ENCODE measurements around the gene REEP5. TPM values are rescaled to one million over a fixed set of nuclear protein-coding genes. Genes with fewer than 3 reads are reported as not detected.
A peak's percentile ranks its signal among the peaks of the same experiment; 100 is the strongest.
"Not testable (repeated sequence)": the region's sequence is repeated elsewhere in the genome, so short reads cannot be mapped to it uniquely, and the experiment has no call there.

The REEP5 gene
- total and polyA plus RNA-seq, 4 experiments from 2014 or later: 55.6 to 117 (median 87.0) TPM

DNA sequence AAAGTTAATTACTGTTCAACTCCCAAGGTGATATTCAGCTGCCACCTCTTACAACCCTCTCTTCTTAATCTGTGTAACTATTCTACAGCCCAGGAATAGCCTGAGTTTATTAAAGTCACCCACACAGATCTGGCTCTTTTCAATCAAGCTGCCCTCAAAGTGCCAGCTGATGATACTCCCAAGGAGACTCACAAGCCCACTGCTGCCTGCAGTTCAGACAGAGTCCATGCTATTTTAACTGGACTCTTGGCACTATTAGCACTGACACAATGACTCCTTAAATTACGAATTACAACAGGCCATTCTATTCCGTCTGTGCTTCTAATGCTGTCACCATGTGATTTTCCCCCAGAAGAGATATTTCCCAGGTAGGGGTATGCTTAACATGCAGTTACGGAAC lies 26.3 kb downstream of the REEP5 start:
- Mint-ChIP-seq H3K4me3 (no peak overlapping the region), H3K27me3 (no peaks in the 10 kb centered on the region), H3K9me3 (peaks cover 0 to 2% (median 0%) of the 10 kb centered on the region in 8 donors), H3K36me3 (peaks cover 36 to 59% of the 10 kb centered on the region in 2 donors), H3K27ac (peak overlapping the region in 5 of 7 donors; percentile 20 to 68 (median 32)), H3K4me1 (peaks cover 21 to 28% (median 25%) of the 10 kb centered on the region in 4 donors)
- no peak for DNase-seq
- no peaks in the 10 kb centered on the region for H3K27me3 ChIP-seq (ENCODE audit: insufficient read depth, low read length)
- POLR2A ChIA-PET (ENCODE audit: partially characterized antibody): no interaction called here
- no peak overlapping the region for H3K4me3 ChIP-seq (ENCODE audit: low read length in 2 of 2)
- no peaks in the 10 kb centered on the region for H3K4me1 ChIP-seq (ENCODE audit: insufficient read depth, low read length)
- H3K36me3 ChIP-seq (ENCODE audit: insufficient read depth, low read length): peaks cover 16% of the 10 kb centered on the region
- intact Hi-C loops (cut with micrococcal nuclease): no loop called here
- H3K9me3 ChIP-seq (ENCODE audit: control insufficient read depth in 1 of 2, low read length in 2 of 2): no peaks in the 10 kb centered on the region
- CTCF ChIA-PET (ENCODE audit: partially characterized antibody): interaction anchor here (0.8 to 2.3 kb wide), 5 partner anchors 17 to 215 kb away, joined by 3 to 7 read pairs (median 3); no protein-coding TSS in a partner anchor
- H3K27ac ChIP-seq (ENCODE audit: low read depth, low read length): no peak overlapping the region

DNA sequence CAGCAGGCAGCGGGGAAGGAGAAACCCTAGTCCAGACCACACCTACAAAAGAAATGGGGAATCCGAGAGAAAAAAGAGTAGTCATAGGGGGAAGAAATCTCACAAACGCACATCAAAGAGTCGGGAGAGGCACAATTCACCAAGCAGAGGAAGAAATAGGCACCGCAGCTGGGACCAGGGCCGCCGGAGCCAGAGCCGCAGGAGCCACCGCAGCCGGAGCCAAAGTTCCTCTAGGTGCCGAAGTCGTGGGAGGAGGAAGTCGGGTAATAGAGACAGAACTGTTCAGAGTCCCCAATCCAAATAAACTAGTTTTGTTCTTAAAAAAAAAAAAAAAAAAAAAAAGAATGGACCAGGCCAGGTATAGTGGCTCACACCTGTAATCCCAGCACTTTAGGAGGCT lies 29.3 kb downstream of the REEP5 start:
- no peaks in the 10 kb centered on the region for H3K27me3 ChIP-seq (ENCODE audit: insufficient read depth, low read length)
- Mint-ChIP-seq H3K27ac (peak overlapping the region in 3 of 7 donors; percentile 57 to 70 (median 64)), H3K4me3 (no peak overlapping the region), H3K36me3 (peaks cover 32 to 46% of the 10 kb centered on the region in 2 donors), H3K9me3 (peaks cover 0 to 2% (median 0%) of the 10 kb centered on the region in 8 donors), H3K4me1 (peaks cover 28 to 39% (median 31%) of the 10 kb centered on the region in 4 donors), H3K27me3 (no peaks in the 10 kb centered on the region)
- H3K9me3 ChIP-seq (ENCODE audit: control insufficient read depth in 1 of 2, low read length in 2 of 2): no peaks in the 10 kb centered on the region
- CTCF ChIA-PET (ENCODE audit: partially characterized antibody): interaction anchor here (1.1 kb wide), 1 partner anchor 20 kb away, joined by 3 read pairs; no protein-coding TSS in a partner anchor
- intact Hi-C loops (cut with micrococcal nuclease): no loop called here
- H3K27ac ChIP-seq (ENCODE audit: low read depth, low read length): no peak overlapping the region
- H3K4me3 ChIP-seq (ENCODE audit: low read length in 2 of 2): no peak overlapping the region
- POLR2A ChIA-PET (ENCODE audit: partially characterized antibody): no interaction called here
- no peak for DNase-seq
- H3K36me3 ChIP-seq (ENCODE audit: insufficient read depth, low read length): peaks cover 16% of the 10 kb centered on the region
- peaks cover 13% of the 10 kb centered on the region for H3K4me1 ChIP-seq (ENCODE audit: insufficient read depth, low read length)

DNA sequence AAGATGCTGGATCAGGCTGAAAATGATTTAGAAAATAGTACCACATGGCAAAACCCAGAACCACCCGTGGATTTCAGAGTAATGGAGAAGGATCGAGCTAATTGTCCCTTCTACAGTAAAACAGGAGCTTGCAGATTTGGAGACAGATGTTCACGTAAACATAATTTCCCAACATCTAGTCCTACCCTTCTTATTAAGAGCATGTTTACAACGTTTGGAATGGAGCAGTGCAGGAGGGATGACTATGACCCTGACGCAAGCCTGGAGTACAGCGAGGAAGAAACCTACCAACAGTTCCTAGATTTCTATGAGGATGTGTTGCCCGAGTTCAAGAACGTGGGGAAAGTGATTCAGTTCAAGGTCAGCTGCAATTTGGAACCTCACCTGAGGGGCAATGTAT lies 30.0 kb downstream of the REEP5 start:
- ChIA-PET CTCF (ENCODE audit: partially characterized antibody) (interaction anchor here (1.1 to 1.2 kb wide), 2 partner anchors 14 to 44 kb away, joined by 3 to 5 read pairs; no protein-coding TSS in a partner anchor), POLR2A (ENCODE audit: partially characterized antibody) (interaction anchor here (0.5 to 1.4 kb wide), 2 partner anchors 13 to 24 kb away, joined by 3 read pairs; no protein-coding TSS in a partner anchor)
- H3K9me3 ChIP-seq (ENCODE audit: control insufficient read depth in 1 of 2, low read length in 2 of 2); H3K9me3 Mint-ChIP-seq; H3K27me3 ChIP-seq (ENCODE audit: insufficient read depth, low read length); H3K4me3 Mint-ChIP-seq; intact Hi-C loops (cut with micrococcal nuclease); DNase-seq; H3K27me3 Mint-ChIP-seq; H3K27ac ChIP-seq (ENCODE audit: low read depth, low read length); H3K4me3 ChIP-seq (ENCODE audit: low read length in 2 of 2): not testable (repeated sequence)
- H3K4me1 Mint-ChIP-seq: peaks cover 31 to 41% (median 34%) of the 10 kb centered on the region in 4 donors
- peaks cover 33 to 42% of the 10 kb centered on the region in 2 donors for H3K36me3 Mint-ChIP-seq
- peaks cover 16% of the 10 kb centered on the region for H3K36me3 ChIP-seq (ENCODE audit: insufficient read depth, low read length)
- H3K27ac Mint-ChIP-seq: peak overlapping the region in 6 of 7 donors; percentile 5 to 76 (median 54)
- peaks cover 20% of the 10 kb centered on the region for H3K4me1 ChIP-seq (ENCODE audit: insufficient read depth, low read length)

DNA sequence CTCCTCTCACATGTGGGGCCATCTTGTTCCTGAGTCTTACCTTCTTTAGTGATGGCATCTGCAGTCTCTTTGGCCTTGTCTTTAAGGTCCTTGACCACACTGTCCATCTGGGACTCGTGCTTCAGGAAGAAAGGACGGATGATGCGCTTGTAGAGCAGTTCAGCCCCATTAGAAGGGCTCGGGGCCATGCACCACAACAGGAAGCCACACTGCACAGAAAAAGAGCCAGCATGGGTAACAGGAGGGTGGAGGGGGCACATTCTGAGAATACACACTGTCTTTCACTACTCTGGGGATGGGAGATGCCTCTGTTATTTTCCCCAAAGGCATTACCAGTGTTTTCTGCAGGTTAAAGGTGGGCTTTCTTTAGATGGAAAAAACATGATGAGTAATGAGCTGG lies 35.1 kb downstream of the REEP5 start:
- Histone ChIP-seq H3K36me3 (ENCODE audit: insufficient read depth, low read length) (peaks cover 10% of the 10 kb centered on the region), H3K4me1 (ENCODE audit: insufficient read depth, low read length) (peaks cover 36% of the 10 kb centered on the region), H3K4me3 (ENCODE audit: low read length in 2 of 2) (no peak overlapping the region), H3K27ac (ENCODE audit: low read depth, low read length) (peak overlapping the region; percentile 37), H3K9me3 (ENCODE audit: control insufficient read depth in 1 of 2, low read length in 2 of 2) (no peaks in the 10 kb centered on the region), H3K27me3 (ENCODE audit: insufficient read depth, low read length) (no peaks in the 10 kb centered on the region)
- intact Hi-C loops (cut with micrococcal nuclease): loop anchor here (2.0 kb wide), 1 partner anchor 34 kb away; no protein-coding TSS in a partner anchor
- POLR2A ChIA-PET (ENCODE audit: partially characterized antibody): interaction anchor here (1.8 to 2.4 kb wide), 2 partner anchors 9 to 34 kb away, joined by 8 to 11 read pairs; no protein-coding TSS in a partner anchor
- H3K4me1 Mint-ChIP-seq: peaks cover 29 to 45% (median 32%) of the 10 kb centered on the region in 4 donors
- peaks cover 35 to 36% of the 10 kb centered on the region in 2 donors for H3K36me3 Mint-ChIP-seq
- peak in 2 of 5 donors; percentile 12 to 24 for DNase-seq
- H3K9me3 Mint-ChIP-seq: peaks cover 0 to 4% (median 0%) of the 10 kb centered on the region in 8 donors
- no peaks in the 10 kb centered on the region for H3K27me3 Mint-ChIP-seq
- H3K4me3 Mint-ChIP-seq: peak overlapping the region; percentile 23 to 79 (median 65)
- CTCF ChIA-PET (ENCODE audit: partially characterized antibody): interaction anchor here (1.0 to 1.9 kb wide), 3 partner anchors 16 to 74 kb away, joined by 3 to 8 read pairs (median 3); partner anchors contain the start of gene REEP5
- peak overlapping the region; percentile 26 to 91 (median 86) for H3K27ac Mint-ChIP-seq

DNA sequence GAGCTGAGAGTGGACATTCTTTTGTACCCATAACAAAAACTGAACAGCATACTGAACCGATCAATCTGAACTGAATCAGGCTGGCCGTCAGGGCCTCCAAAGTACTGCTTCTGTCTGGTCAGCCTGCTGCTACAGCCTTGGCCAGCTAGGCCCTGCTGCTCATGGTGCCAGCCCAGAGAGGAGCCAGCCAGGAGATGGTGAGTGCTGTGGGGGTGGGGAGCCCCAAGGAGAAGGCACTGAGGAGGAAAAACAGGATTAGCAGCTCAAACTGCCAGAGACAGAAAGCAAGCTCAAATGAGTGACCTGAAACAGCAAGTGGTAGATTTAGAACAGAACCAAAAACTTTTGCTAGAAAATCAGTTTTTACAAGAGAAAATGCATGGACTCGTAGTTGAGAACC lies 37.0 kb downstream of the REEP5 start:
- H3K27ac ChIP-seq (ENCODE audit: low read depth, low read length): no peak overlapping the region
- POLR2A ChIA-PET (ENCODE audit: partially characterized antibody): interaction anchor here (0.6 kb wide), 1 partner anchor 31 kb away, joined by 3 read pairs; no protein-coding TSS in a partner anchor
- H3K27me3 Mint-ChIP-seq: no peaks in the 10 kb centered on the region

DNA sequence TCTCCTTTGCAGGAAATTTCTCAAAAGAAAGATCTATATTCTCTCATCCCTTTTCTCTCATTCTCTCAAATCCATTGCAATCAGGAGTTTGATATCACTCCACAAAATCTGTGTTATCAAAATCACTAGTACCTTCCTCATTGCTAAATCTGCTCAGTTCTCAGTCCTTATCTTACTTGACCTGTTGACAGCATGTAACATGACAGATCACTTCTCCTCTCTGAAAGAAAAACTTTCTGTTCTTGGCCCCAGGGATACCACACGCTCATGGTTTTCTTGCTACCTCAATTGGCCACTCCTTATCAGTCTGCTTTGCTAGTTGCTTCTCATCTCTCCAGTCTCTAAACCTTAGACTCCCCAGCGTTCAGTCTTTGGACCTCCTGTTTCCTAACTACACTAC lies 38.8 kb downstream of the REEP5 start:
- no peaks in the 10 kb centered on the region for H3K27me3 ChIP-seq (ENCODE audit: insufficient read depth, low read length)
- Mint-ChIP-seq H3K9me3 (peaks cover 0 to 2% (median 0%) of the 10 kb centered on the region in 8 donors), H3K27ac (no peak overlapping the region), H3K27me3 (no peaks in the 10 kb centered on the region), H3K4me1 (peaks cover 33 to 54% (median 39%) of the 10 kb centered on the region in 4 donors), H3K4me3 (no peak overlapping the region), H3K36me3 (peaks cover 27 to 39% of the 10 kb centered on the region in 2 donors)
- H3K4me3 ChIP-seq (ENCODE audit: low read length in 2 of 2): no peak overlapping the region
- peaks cover 53% of the 10 kb centered on the region for H3K4me1 ChIP-seq (ENCODE audit: insufficient read depth, low read length)
- H3K36me3 ChIP-seq (ENCODE audit: insufficient read depth, low read length): peaks cover 10% of the 10 kb centered on the region
- DNase-seq: no peak
- POLR2A ChIA-PET (ENCODE audit: partially characterized antibody): interaction anchor here (1.0 to 1.5 kb wide), 2 partner anchors 22 to 33 kb away, joined by 3 read pairs; partner anchors contain the start of gene SRP19
- H3K27ac ChIP-seq (ENCODE audit: low read depth, low read length): no peak overlapping the region
- intact Hi-C loops (cut with micrococcal nuclease): no loop called here
- no peaks in the 10 kb centered on the region for H3K9me3 ChIP-seq (ENCODE audit: control insufficient read depth in 1 of 2, low read length in 2 of 2)
- CTCF ChIA-PET (ENCODE audit: partially characterized antibody): interaction anchor here (0.8 to 3.4 kb wide), 4 partner anchors 11 to 40 kb away, joined by 3 to 10 read pairs (median 4); no protein-coding TSS in a partner anchor

More for the DNA sequence above, 37.0 kb downstream of the REEP5 start:
- Mint-ChIP-seq H3K27ac (peak overlapping the region in 5 of 7 donors; percentile 44 to 76 (median 65)), H3K36me3 (peaks cover 32 to 38% of the 10 kb centered on the region in 2 donors), H3K4me3 (no peak overlapping the region), H3K9me3 (peaks cover 0 to 2% (median 0%) of the 10 kb centered on the region in 8 donors), H3K4me1 (peaks cover 31 to 52% (median 37%) of the 10 kb centered on the region in 4 donors)
- CTCF ChIA-PET (ENCODE audit: partially characterized antibody): interaction anchor here (0.8 to 1.4 kb wide), 4 partner anchors 8 to 36 kb away, joined by 3 read pairs; partner anchors contain the start of gene SRP19
- H3K9me3 ChIP-seq (ENCODE audit: control insufficient read depth in 1 of 2, low read length in 2 of 2): no peaks in the 10 kb centered on the region
- peaks cover 10% of the 10 kb centered on the region for H3K36me3 ChIP-seq (ENCODE audit: insufficient read depth, low read length)
- no peak overlapping the region for H3K4me3 ChIP-seq (ENCODE audit: low read length in 2 of 2)
- H3K27me3 ChIP-seq (ENCODE audit: insufficient read depth, low read length): no peaks in the 10 kb centered on the region
- intact Hi-C loops (cut with micrococcal nuclease): no loop called here
- H3K4me1 ChIP-seq (ENCODE audit: insufficient read depth, low read length): peaks cover 44% of the 10 kb centered on the region
- no peak for DNase-seq
